GM23338 (cell line): ENCODE results near the gene ZNF587. TPM values are rescaled to one million over a fixed set of nuclear protein-coding genes. Genes with fewer than 3 reads are reported as not detected.

Experiments used
- ATAC-seq: fragments of 200-7000 bp; cut with Tn5 transposase; 3 replicates; pipeline ENCODE4 v1.9.1; 2020
- DNase-seq: peaks from one replicate; pipeline ENCODE4 v3.0.0-alpha.2; 2015; ENCODE audit warnings: low spot score
- H2AFZ ChIP-seq: fragments of 200-600 bp; sonication (generic); 2 replicates; pipeline ENCODE4 v1.8.0; 2016; ENCODE audit warnings: antibody characterized with exemption, mild to moderate bottlenecking, moderate library complexity
- H3F3A ChIP-seq: fragments of 200-600 bp; sonication (generic); replicated peaks from 2 replicates; pipeline ENCODE4 v1.8.0; 2017; ENCODE audit warnings: antibody characterized with exemption, mixed run types, low read depth
- H3K27ac ChIP-seq: fragments of 200-600 bp; sonication (generic); 2 replicates; pipeline ENCODE4 v1.6.1; 2016; ENCODE audit warnings: low read depth
- H3K27me3 ChIP-seq: fragments of 200-600 bp; sonication (generic); 2 replicates; pipeline ENCODE4 v1.8.0; 2016; ENCODE audit warnings: mild to moderate bottlenecking, mixed run types, moderate library complexity; ENCODE audit not compliant: insufficient read depth
- H3K36me3 ChIP-seq: fragments of 200-600 bp; sonication (generic); 2 replicates; pipeline ENCODE4 v1.8.0; 2016; ENCODE audit warnings: mild to moderate bottlenecking; ENCODE audit not compliant: insufficient read depth
- H3K4me1 ChIP-seq: fragments of 200-600 bp; sonication (generic); 2 replicates; pipeline ENCODE4 v1.8.0; 2016; ENCODE audit warnings: mild to moderate bottlenecking, moderate library complexity; ENCODE audit not compliant: insufficient read depth
- H3K4me2 ChIP-seq: fragments of 200-600 bp; sonication (generic); 2 replicates; pipeline ENCODE4 v1.7.1; 2017; ENCODE audit warnings: mixed run types
- H3K4me3 ChIP-seq: fragments of 200-600 bp; sonication (generic); 2 replicates; pipeline ENCODE4 v1.6.1; 2016; ENCODE audit warnings: mixed run types
- H3K79me2 ChIP-seq: fragments of 200-600 bp; sonication (generic); replicated peaks from 2 replicates; pipeline ENCODE4 v1.8.0; 2017; ENCODE audit warnings: mild to moderate bottlenecking; ENCODE audit not compliant: insufficient read depth
- H3K9me2 ChIP-seq: fragments of 200-600 bp; sonication (generic); 2 replicates; pipeline ENCODE4 v1.8.0; 2017; ENCODE audit not compliant: insufficient read depth
- H4K20me1 ChIP-seq: fragments of 200-600 bp; sonication (generic); replicated peaks from 2 replicates; pipeline ENCODE4 v1.8.0; 2017; ENCODE audit warnings: mild to moderate bottlenecking; ENCODE audit not compliant: insufficient read depth
- H3K27ac Mint-ChIP-seq: 2 replicates; pipeline ENCODE4 v1.8.0; 2020; ENCODE audit warnings: inconsistent platforms, mild to moderate bottlenecking, moderate library complexity, mixed read lengths
- H3K27me3 Mint-ChIP-seq: 3 replicates; pipeline ENCODE4 v1.8.0; 2022; ENCODE audit warnings: low read depth, mild to moderate bottlenecking, moderate library complexity, mixed read lengths, inconsistent platforms; ENCODE audit not compliant: insufficient read depth, poor library complexity
- H3K36me3 Mint-ChIP-seq: 3 replicates; pipeline ENCODE4 v1.8.0; 2021; ENCODE audit warnings: low read depth, mild to moderate bottlenecking, inconsistent platforms, moderate library complexity, mixed read lengths
- H3K4me1 Mint-ChIP-seq: 3 replicates; pipeline ENCODE4 v1.8.0; 2020; ENCODE audit warnings: mild to moderate bottlenecking, inconsistent platforms, mixed read lengths
- H3K4me3 Mint-ChIP-seq: 3 replicates; pipeline ENCODE4 v1.8.0; 2021; ENCODE audit warnings: moderate library complexity, mild to moderate bottlenecking, inconsistent platforms, mixed read lengths
- H3K9me3 Mint-ChIP-seq: 3 replicates; pipeline ENCODE4 v1.8.0; 2020; ENCODE audit warnings: moderate library complexity, mild to moderate bottlenecking, inconsistent platforms, mixed read lengths
- CTCF ChIP-seq, 2 experiments: fragments of 200-600 bp in 1 of 2; sonication (generic) in 1 of 2; conservative IDR thresholded peaks; 2 replicates each; pipeline versions ENCODE4 v1.5.1 to v1.6.1; 2016 to 2017; ENCODE audit warnings: antibody characterized with exemption in 2 of 2, low read depth in 2 of 2, mild to moderate bottlenecking in 2 of 2, moderate library complexity in 1 of 2
- EZH2phosphoT487 ChIP-seq: fragments of 200-600 bp; sonication (generic); IDR thresholded peaks from one replicate; pipeline ENCODE4 v1.8.1; 2018; ENCODE audit warnings: antibody characterized with exemption; ENCODE audit not compliant: unreplicated experiment
- NANOG ChIP-seq: IDR thresholded peaks from 2 replicates; pipeline ENCODE4 v1.6.1; 2016; ENCODE audit warnings: antibody characterized with exemption, borderline replicate concordance
- POLR2AphosphoS5 ChIP-seq: IDR thresholded peaks from 2 replicates; pipeline ENCODE4 v1.6.1; 2016; ENCODE audit warnings: antibody characterized with exemption, low read depth
- REST ChIP-seq: IDR thresholded peaks from one replicate; pipeline ENCODE4 v1.6.1; 2018; ENCODE audit warnings: antibody characterized with exemption; ENCODE audit not compliant: unreplicated experiment
- ZNF331 ChIP-seq: fragments of 250-450 bp; sonication (Bioruptor Pico); IDR thresholded peaks from 2 replicates; pipeline ENCODE4 v1.5.0; 2020; ENCODE audit warnings: low read depth, mild to moderate bottlenecking, moderate library complexity
- polyA plus RNA-seq: library from polyadenylated mRNA; unstranded; fragments of >200 nt; fragmentation: Nextera tagmentation; extraction: Ambion mirVana; gene quantifications from 2 replicates; pipeline ENCODE4 v1.2.1, GENCODE V29; 2016
- total RNA-seq: library from RNA; depleted of rRNA; stranded (reverse); fragments of >200 nt; shearing (Covaris generic); gene quantifications from 2 replicates; pipeline ENCODE4 v1.2.3, GENCODE V29; 2014

Gene ZNF587
- total and polyA plus RNA-seq, 2 experiments from 2014 or later: 12.8 to 31.8 TPM

DNA sequence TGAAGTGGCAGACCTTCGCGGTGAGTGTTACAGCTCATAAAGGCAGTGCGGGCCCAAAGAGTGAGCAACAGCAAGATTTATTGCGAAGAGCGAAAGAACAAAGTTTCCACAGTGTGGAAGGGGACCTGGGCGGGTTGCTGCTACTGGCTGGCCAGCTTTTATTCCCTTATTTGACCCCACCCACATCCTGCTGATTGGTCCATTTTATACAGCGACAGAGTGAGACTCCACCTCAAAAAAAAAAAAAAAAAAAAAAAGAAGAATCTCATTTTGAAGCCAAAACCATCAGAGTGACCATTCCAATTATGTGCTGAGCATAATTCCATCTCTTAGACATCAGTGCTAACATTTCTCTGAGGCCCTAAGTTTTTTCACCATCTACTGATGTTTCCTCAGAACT lies 33.0 kb upstream of the ZNF587 start:
- Histone ChIP-seq H3K27ac (no peak overlapping the region), H3K27me3 (no peaks in the 10 kb centered on the region), H3K79me2 (peaks cover 54% of the 10 kb centered on the region), H4K20me1 (peaks cover 24% of the 10 kb centered on the region), H3F3A (peaks cover 6% of the 10 kb centered on the region; the same call in 1 of the 2 replicates), H2AFZ (no peak overlapping the region), H3K9me2 (no peaks in the 10 kb centered on the region), H3K4me2 (no peak overlapping the region), H3K4me3 (no peak overlapping the region), H3K4me1 (peaks cover 15% of the 10 kb centered on the region), H3K36me3 (peaks cover 12% of the 10 kb centered on the region)
- Mint-ChIP-seq H3K27ac (no peak overlapping the region), H3K4me3 (no peak overlapping the region), H3K27me3 (peaks cover 16% of the 10 kb centered on the region), H3K4me1 (peaks cover 41% of the 10 kb centered on the region), H3K9me3 (no peaks in the 10 kb centered on the region; the same call in 2 of the 3 replicates), H3K36me3 (peaks cover 27% of the 10 kb centered on the region)
- peak; percentile 27 for DNase-seq
- no peak for TF ChIP-seq EZH2phosphoT487
- TF ChIP-seq CTCF (conservative IDR thresholded peaks at IDR 0.05; ENCODE audit: low read depth in 2 of 2): no peak
- TF ChIP-seq POLR2AphosphoS5: no peak
- no peak for ATAC-seq

- Mint-ChIP-seq H3K36me3 (peaks cover 31% of the 10 kb centered on the region), H3K4me3 (peak overlapping the region; percentile 95), H3K4me1 (peaks cover 46% of the 10 kb centered on the region), H3K27me3 (peaks cover 16% of the 10 kb centered on the region), H3K9me3 (no peaks in the 10 kb centered on the region; the same call in 2 of the 3 replicates), H3K27ac (peak overlapping the region; percentile 91)
- TF ChIP-seq ZNF331 (CRISPR knock-in tag) (no peak), EZH2phosphoT487 (no peak), NANOG (no peak)
- Histone ChIP-seq H3K36me3 (peaks cover 4% of the 10 kb centered on the region), H3K4me1 (peaks cover 17% of the 10 kb centered on the region), H3K9me2 (no peaks in the 10 kb centered on the region), H4K20me1 (peaks cover 29% of the 10 kb centered on the region), H3K79me2 (peaks cover 54% of the 10 kb centered on the region), H3K4me3 (no peak overlapping the region), H3K27ac (no peak overlapping the region), H2AFZ (no peak overlapping the region), H3K27me3 (no peaks in the 10 kb centered on the region), H3F3A (peaks cover 6% of the 10 kb centered on the region; the same call in 1 of the 2 replicates), H3K4me2 (no peak overlapping the region)
- no peak for DNase-seq
- ATAC-seq: no peak
These were observed 31.7 kb upstream of the ZNF587 start for GRCh38 chr19:57817976-57818375.

- ATAC-seq (no peak), DNase-seq (no peak)
- Histone ChIP-seq H3F3A (peaks cover 6% of the 10 kb centered on the region; the same call in 1 of the 2 replicates), H3K9me2 (no peaks in the 10 kb centered on the region), H3K27me3 (no peaks in the 10 kb centered on the region), H4K20me1 (peaks cover 32% of the 10 kb centered on the region), H2AFZ (no peak overlapping the region), H3K79me2 (peaks cover 54% of the 10 kb centered on the region), H3K4me1 (peaks cover 21% of the 10 kb centered on the region), H3K4me2 (peak overlapping the region; percentile 86; the same call in 1 of the 2 replicates), H3K36me3 (peaks cover 3% of the 10 kb centered on the region; the same call in 1 of the 2 replicates), H3K27ac (no peak overlapping the region), H3K4me3 (peak overlapping the region; percentile 95; the same call in 1 of the 2 replicates)
- Mint-ChIP-seq H3K27me3 (peaks cover 16% of the 10 kb centered on the region), H3K4me3 (peak overlapping the region; percentile 95), H3K9me3 (no peaks in the 10 kb centered on the region; the same call in 2 of the 3 replicates), H3K4me1 (peaks cover 49% of the 10 kb centered on the region), H3K36me3 (peaks cover 35% of the 10 kb centered on the region), H3K27ac (peak overlapping the region; percentile 91)
- TF ChIP-seq REST (no peak), POLR2AphosphoS5 (no peak)
These were observed 31.3 kb upstream of the ZNF587 start for GRCh38 chr19:57818378-57818777.
